ENCODE data around the gene KIF1C. TPM values are rescaled to one million over a fixed set of nuclear protein-coding genes. Genes with fewer than 3 reads are reported as not detected.
A peak's percentile ranks its signal among the peaks of the same experiment; 100 is the strongest.

The KIF1C gene
- total RNA-seq: 10 to 100 TPM; 39.8 to 51.0 TPM

DNA sequence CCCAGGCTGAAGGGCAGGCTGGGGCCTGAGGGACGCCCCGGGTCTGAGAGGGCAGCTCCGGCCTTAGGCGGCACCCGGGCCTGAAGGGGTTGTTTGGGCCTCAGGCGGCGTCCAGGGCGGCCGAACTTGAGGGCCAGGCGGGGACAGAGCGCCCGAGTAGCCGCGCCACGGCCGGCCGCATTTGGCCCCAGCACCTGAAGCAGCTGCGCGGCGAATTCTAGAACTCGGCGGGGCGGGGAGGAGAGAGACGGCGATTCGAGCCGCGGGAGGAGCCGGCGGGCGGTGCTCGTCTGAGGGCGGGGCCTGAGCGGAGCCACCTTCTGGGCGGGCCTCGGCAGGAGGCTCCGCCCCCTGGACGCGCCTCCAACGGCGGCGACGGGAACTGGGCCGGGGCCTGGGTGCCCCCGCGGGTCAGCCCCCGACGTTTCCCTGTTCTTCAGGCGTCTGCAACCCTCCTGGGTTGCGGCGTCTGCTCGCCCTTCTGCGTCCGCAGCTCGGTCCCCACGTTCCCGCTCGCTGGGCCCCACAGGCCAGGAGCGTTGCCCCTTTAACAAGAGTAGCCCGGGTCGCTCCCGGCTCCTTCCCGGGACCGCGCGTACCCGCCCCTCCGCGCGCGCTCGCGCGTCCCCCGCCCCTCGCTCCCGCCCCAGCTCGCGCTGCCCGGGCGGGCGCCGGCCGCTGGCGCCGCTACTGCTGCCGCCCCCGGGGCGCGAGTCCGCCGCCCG lies at the start of gene KIF1C, which contains the start of gene INCA1:
Gene KIF1C, plus strand, starts transcription at position 649 of the 725 bp plus-strand sequence. CDS start 2,297 bp downstream, outside the sequence.
Gene INCA1, minus strand, starts transcription at position 221 of the 725 bp plus-strand sequence. CDS start 3,085 bp downstream, outside the sequence.
- CTCF ChIA-PET: interaction anchor here (0.9 to 2.3 kb wide), 8 partner anchors 10 to 88 kb away, joined by 3 to 26 read pairs (median 4); partner anchors contain the start of genes CAMTA2, RNF167 and SLC25A11
- no peaks in the 10 kb centered on the region for H3K36me3 Mint-ChIP-seq
- H3K4me1 Mint-ChIP-seq: peaks cover 16% of the 10 kb centered on the region
- H3K27me3 Mint-ChIP-seq: no peaks in the 10 kb centered on the region
- peak within 1 kb of the TSS; percentile 72 for H3K27ac Mint-ChIP-seq
- peak; percentile 94 for ATAC-seq
- no peaks in the 10 kb centered on the region for H3K9me3 Mint-ChIP-seq (ENCODE audit: low read depth)
- H3K4me3 Mint-ChIP-seq: peak within 1 kb of the TSS; percentile 79
- DNase-seq: peak; percentile 94

DNA sequence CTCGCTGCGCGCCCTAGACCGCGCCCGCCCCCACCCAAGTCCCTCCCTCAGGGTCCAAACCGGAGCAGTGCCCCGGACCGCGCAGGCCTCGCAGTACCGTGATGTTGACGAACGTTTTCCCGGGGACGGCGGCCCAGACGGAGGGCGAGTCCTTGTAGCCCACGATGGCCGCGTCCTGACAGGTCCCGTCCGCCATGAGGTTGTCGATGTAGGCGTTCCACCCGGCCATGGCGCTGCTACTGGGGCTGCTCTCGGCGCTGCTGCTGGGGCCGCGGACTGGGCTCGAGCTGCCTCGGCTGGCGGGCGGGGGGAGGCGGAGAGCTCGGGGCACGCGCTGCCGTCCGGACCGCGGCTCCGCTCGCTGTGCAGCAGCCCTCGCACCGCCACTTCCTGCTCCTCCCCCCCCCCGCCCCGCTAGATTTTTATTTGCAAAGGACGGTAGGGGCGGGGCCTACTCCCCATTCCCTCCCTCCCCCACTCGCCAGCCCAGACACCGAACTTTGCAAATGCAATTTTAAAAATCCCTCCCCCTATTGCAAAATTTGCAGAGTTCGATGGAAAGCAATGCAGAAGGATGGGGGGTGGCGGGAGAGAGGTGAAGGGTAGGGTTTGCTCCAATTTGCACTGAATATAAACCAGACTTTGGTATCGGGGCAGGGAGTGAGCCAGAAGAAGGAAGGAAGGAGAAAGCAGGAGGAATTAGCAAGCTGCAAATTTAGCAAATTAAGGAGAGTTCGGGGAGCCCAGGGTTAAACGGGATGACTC lies 49.4 kb upstream of the KIF1C start, which contains the start of gene PFN1:
Gene PFN1, minus strand, starts transcription at position 365 of the 765 bp plus-strand sequence. Its CDS starts 136 bp downstream, at position 229.
- peak; percentile 32 for ATAC-seq
- Mint-ChIP-seq H3K36me3 (peaks cover 38% of the 10 kb centered on the region), H3K27me3 (no peaks in the 10 kb centered on the region), H3K9me3 (ENCODE audit: low read depth) (no peaks in the 10 kb centered on the region), H3K4me1 (peaks cover 42% of the 10 kb centered on the region), H3K27ac (peak within 1 kb of the TSS; percentile 100), H3K4me3 (peak within 1 kb of the TSS; percentile 98)
- peak; percentile 96 for DNase-seq
- CTCF ChIA-PET: interaction anchor here (1.0 to 4.4 kb wide), 6 partner anchors 9 to 71 kb away, joined by 3 to 34 read pairs (median 4); partner anchors contain the start of genes RNF167, SLC25A11 and SPAG7

DNA sequence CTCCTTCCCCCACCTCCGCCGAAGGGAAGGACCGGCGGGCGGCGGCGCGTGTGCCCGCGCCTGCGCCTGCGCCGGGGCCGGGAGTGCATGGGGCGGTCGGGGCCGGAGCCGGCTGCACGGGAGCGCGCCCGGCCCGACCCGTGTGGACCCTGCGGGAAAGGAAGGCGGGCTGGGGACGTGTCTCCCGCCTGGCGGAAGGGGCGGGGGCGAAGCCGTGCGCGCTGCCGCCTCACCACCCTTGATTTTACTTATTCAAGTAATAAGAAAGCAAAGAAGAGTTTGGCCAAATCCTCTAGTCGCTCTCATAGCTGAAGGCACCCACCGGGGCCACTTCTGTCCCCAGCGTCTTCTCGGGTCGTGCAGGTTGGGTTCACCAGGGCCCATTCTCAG lies 48.8 kb upstream of the KIF1C start:
- Mint-ChIP-seq H3K4me3 (peak overlapping the region; percentile 98), H3K9me3 (ENCODE audit: low read depth) (no peaks in the 10 kb centered on the region), H3K4me1 (peaks cover 39% of the 10 kb centered on the region), H3K27ac (peak overlapping the region; percentile 100), H3K27me3 (no peaks in the 10 kb centered on the region), H3K36me3 (peaks cover 35% of the 10 kb centered on the region)
- peak; percentile 88 for DNase-seq
- CTCF ChIA-PET: interaction anchor here (1.0 to 4.4 kb wide), 5 partner anchors 9 to 48 kb away, joined by 3 to 34 read pairs (median 4); partner anchors contain the start of genes RNF167, SLC25A11 and SPAG7
- ATAC-seq: peak; percentile 43

DNA sequence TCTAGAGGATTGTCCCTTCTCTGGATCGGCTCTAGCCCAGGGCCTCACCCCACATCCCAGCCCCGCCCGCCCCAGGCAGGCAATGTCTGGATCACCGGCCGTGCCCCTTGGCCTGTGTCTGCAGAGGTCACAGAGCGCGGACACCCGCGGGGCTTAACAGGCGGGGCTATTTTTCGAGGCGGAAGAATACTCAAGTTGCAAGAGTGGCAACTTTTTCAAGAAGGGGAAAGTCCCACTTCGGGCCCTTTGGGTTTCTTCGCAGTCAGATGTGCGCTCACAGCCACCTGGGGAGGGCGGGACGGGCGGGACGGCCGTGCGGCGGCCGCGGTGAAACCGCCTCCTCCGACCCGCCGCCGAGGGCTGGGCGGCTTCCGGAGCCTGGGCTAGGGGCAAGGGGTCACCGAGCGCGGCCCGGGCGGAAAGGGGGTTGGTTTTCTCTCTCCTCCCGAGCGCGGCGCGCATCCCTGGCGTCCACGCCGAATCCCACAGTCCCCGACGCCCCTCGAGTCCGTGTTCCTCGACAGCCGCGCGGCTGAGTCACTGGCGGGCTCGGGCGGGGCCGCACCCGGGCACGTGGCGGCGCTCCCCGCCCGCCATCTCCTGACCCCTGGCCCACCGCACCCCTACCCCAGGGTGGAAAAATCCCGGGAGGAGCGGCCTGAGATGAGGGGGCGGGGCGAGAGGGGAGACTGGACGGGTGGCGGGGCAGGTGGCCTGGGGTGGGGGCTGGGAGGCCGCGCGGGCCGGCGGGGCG lies 48.3 kb upstream of the KIF1C start:
- peak overlapping the region; percentile 98 for H3K4me3 Mint-ChIP-seq
- H3K36me3 Mint-ChIP-seq: peaks cover 29% of the 10 kb centered on the region
- H3K9me3 Mint-ChIP-seq (ENCODE audit: low read depth): no peaks in the 10 kb centered on the region
- ATAC-seq (peak; percentile 27), DNase-seq (no peak)
- no peaks in the 10 kb centered on the region for H3K27me3 Mint-ChIP-seq
- CTCF ChIA-PET: interaction anchor here (1.0 to 4.5 kb wide), 5 partner anchors 10 to 49 kb away, joined by 4 to 34 read pairs (median 8); partner anchors contain the start of genes RNF167, SLC25A11 and SPAG7
- H3K4me1 Mint-ChIP-seq: peaks cover 33% of the 10 kb centered on the region
- peak overlapping the region; percentile 83 for H3K27ac Mint-ChIP-seq

DNA sequence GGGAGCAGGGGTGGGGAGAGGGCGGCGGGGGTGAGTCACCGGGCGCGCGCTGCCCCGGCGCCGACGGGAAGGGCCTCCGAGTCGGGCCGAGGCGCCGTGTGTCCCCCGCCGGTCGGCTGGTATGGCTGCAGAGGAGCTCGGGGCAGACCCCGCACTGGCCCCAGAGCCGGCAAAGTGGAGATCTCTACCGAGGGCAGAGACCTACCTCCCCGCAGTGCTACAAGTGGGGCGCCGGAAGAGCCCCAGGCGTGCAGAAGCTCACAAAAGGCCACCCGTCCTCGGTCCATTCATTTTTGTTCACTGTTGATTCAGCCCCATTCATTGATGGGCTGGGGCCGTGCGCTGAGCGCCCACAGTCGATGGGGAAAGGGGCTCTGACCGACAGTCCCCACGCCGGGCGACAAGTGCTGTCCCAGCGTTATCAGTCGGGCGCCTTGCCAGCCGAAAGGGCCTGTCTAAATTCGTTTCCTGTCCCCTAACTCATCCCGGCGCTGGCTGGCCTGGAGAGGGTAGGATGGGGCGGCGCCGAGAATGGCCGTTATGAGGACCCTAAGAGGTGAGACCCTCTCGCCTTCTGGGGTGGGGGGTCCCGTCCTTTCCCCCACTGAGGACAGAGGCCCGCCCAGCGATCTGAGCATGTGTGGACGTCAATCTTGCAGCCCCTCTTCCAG lies 47.5 kb upstream of the KIF1C start:
- Mint-ChIP-seq H3K27ac (peak overlapping the region; percentile 89), H3K4me1 (peaks cover 26% of the 10 kb centered on the region), H3K36me3 (peaks cover 22% of the 10 kb centered on the region), H3K9me3 (ENCODE audit: low read depth) (no peaks in the 10 kb centered on the region), H3K27me3 (no peaks in the 10 kb centered on the region), H3K4me3 (peak overlapping the region; percentile 79)
- ATAC-seq: peak; percentile 6
- CTCF ChIA-PET: interaction anchor here (0.7 to 4.5 kb wide), 3 partner anchors 13 to 240 kb away, joined by 4 to 18 read pairs (median 8); partner anchors contain the start of genes ARRB2 and SPAG7
- DNase-seq: peak; percentile 62

DNA sequence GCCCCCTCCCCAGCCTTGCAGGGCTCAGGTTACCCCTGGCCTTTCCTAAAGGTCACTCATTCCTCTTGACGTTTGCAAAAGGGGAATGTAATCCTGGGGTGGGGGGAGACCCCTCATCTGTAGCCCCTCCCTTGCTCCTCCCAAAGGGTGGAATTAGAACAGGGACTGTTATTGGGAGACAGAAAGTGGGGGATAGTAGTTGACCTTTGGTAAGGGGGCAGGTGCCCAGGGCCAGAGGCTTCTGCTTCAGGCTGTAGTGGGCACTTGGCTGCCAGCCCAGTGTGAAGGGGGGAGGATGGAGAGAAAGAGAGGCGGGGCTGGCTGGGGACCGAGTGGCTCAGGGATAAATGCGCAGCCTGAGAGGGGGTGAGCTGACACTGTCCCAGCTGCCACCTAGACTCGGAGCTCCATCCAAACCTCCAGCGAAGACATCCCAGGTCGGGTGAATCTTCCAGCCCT lies 47.0 kb upstream of the KIF1C start, which contains the start of gene ENO3:
Gene ENO3, plus strand, starts transcription at position 374 of the 459 bp plus-strand sequence. CDS start 711 bp downstream, outside the sequence.
- Mint-ChIP-seq H3K4me1 (peaks cover 20% of the 10 kb centered on the region), H3K27me3 (no peaks in the 10 kb centered on the region)

DNA sequence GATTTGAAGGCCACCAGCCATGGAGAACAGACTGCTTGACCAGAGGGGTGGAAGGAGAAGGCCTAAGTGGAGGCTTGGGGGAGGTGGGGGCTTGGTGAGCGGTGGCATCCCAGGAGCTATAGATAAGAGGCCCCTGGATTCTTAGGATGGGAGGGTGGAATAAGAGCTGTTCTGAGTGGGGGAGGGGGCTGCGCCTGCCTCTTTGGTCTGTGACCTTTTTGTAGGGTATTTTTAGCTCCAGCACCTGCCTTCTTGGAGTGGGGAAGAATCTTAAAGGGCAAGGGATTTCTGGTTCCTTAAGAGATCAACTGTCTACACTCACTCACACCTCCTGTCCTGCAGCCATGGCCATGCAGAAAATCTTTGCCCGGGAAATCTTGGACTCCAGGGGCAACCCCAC lies 46.3 kb upstream of the KIF1C start:
- no peaks in the 10 kb centered on the region for H3K27me3 Mint-ChIP-seq
- no peaks in the 10 kb centered on the region for H3K9me3 Mint-ChIP-seq (ENCODE audit: low read depth)
- no peak overlapping the region for H3K27ac Mint-ChIP-seq
- H3K36me3 Mint-ChIP-seq: peaks cover 10% of the 10 kb centered on the region
- H3K4me1 Mint-ChIP-seq: peaks cover 16% of the 10 kb centered on the region
- peak overlapping the region; percentile 79 for H3K4me3 Mint-ChIP-seq
- DNase-seq (no peak), ATAC-seq (no peak)
- CTCF ChIA-PET: interaction anchor here (1.1 to 4.5 kb wide), 4 partner anchors 11 to 42 kb away, joined by 4 to 18 read pairs (median 8); partner anchors contain the start of genes RNF167, SLC25A11 and SPAG7

More for the DNA sequence above, 47.0 kb upstream of the KIF1C start, which contains the start of gene ENO3:
- ATAC-seq (no peak), DNase-seq (no peak)
- Mint-ChIP-seq H3K36me3 (peaks cover 16% of the 10 kb centered on the region), H3K27ac (peak within 1 kb of the TSS; percentile 89), H3K9me3 (ENCODE audit: low read depth) (no peaks in the 10 kb centered on the region), H3K4me3 (peak within 1 kb of the TSS; percentile 79)
- CTCF ChIA-PET: interaction anchor here (0.7 to 4.5 kb wide), 3 partner anchors 12 to 241 kb away, joined by 4 to 18 read pairs (median 8); partner anchors contain the start of genes ARRB2 and SPAG7

DNA sequence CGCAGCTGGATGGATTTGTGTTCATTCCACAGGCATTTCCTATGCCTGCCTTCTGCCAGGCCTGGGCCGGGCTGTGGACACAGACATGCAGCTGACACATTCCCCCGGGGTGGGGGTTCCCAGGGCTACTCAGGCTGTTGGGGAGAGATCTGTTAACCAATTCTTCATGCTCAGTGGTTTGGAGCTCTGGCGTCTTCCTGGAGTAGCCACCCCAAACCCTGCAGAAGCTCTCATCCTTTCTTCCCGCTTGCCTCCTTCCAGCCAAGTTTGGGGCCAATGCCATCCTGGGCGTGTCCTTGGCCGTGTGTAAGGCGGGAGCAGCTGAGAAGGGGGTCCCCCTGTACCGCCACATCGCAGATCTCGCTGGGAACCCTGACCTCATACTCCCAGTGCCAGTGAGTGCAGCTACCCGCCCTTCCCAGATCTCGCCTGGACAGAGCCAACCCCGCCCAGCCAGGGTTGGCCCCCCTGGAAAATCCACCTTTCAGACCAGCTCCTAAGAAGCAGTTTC lies 44.2 kb upstream of the KIF1C start:
- no peak for ATAC-seq
- peaks cover 16% of the 10 kb centered on the region for H3K4me1 Mint-ChIP-seq
- no peak overlapping the region for H3K27ac Mint-ChIP-seq
- DNase-seq: no peak
- H3K27me3 Mint-ChIP-seq: no peaks in the 10 kb centered on the region
- no peaks in the 10 kb centered on the region for H3K36me3 Mint-ChIP-seq
- CTCF ChIA-PET: interaction anchor here (1.2 to 4.5 kb wide), 5 partner anchors 9 to 50 kb away, joined by 3 to 18 read pairs (median 4); partner anchors contain the start of genes CHRNE and SPAG7
- H3K9me3 Mint-ChIP-seq (ENCODE audit: low read depth): no peaks in the 10 kb centered on the region
- no peak overlapping the region for H3K4me3 Mint-ChIP-seq

DNA sequence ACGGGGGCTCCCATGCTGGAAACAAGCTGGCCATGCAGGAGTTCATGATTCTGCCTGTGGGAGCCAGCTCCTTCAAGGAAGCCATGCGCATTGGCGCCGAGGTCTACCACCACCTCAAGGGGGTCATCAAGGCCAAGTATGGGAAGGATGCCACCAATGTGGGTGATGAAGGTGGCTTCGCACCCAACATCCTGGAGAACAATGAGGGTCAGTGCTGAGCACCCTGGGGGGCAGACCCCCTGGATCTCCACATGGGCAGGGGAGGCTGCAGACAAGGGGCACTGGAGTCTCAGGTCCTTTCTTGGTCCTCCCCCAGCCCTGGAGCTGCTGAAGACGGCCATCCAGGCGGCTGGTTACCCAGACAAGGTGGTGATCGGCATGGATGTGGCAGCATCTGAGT lies 42.7 kb upstream of the KIF1C start:
- H3K27me3 Mint-ChIP-seq: no peaks in the 10 kb centered on the region
- no peaks in the 10 kb centered on the region for H3K9me3 Mint-ChIP-seq (ENCODE audit: low read depth)
- no peak overlapping the region for H3K27ac Mint-ChIP-seq
- H3K4me3 Mint-ChIP-seq: no peak overlapping the region
- no peak for ATAC-seq
- DNase-seq: no peak
- CTCF ChIA-PET: interaction anchor here (1.3 to 1.5 kb wide), 3 partner anchors 12 to 107 kb away, joined by 5 to 8 read pairs (median 7); partner anchors contain the start of gene SPAG7
- peaks cover 2% of the 10 kb centered on the region for H3K36me3 Mint-ChIP-seq
- H3K4me1 Mint-ChIP-seq: peaks cover 14% of the 10 kb centered on the region

DNA sequence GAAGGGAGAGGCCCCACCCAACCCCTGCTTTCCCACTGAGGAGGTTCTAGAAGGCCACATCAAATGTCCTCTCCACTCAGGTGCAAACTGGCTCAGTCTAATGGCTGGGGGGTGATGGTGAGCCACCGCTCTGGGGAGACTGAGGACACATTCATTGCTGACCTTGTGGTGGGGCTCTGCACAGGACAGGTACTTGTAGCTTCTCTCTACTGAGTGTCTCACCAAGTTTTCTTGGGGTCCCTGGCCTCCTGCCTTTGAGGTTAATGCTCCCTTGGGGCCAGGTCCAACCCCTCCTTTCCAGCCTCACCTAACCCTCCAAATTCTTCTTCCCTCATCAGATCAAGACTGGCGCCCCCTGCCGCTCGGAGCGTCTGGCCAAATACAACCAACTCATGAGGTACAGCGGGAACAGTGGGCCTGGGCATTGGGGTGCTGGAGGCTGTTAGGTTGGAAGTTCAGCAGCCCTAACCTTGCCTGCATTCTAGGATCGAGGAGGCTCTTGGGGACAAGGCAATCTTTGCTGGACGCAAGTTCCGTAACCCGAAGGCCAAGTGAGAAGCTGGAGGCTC lies 41.2 kb upstream of the KIF1C start:
- no peak overlapping the region for H3K4me3 Mint-ChIP-seq
- H3K9me3 Mint-ChIP-seq (ENCODE audit: low read depth): no peaks in the 10 kb centered on the region
- DNase-seq: no peak
- peaks cover under 1% of the 10 kb centered on the region for H3K4me1 Mint-ChIP-seq
- H3K27me3 Mint-ChIP-seq: no peaks in the 10 kb centered on the region
- peaks cover 6% of the 10 kb centered on the region for H3K36me3 Mint-ChIP-seq
- CTCF ChIA-PET: interaction anchor here (1.4 to 3.7 kb wide), 4 partner anchors 11 to 47 kb away, joined by 6 to 17 read pairs (median 12); partner anchors contain the start of genes RNF167, SLC25A11 and SPAG7
- H3K27ac Mint-ChIP-seq: no peak overlapping the region
- ATAC-seq: no peak

DNA sequence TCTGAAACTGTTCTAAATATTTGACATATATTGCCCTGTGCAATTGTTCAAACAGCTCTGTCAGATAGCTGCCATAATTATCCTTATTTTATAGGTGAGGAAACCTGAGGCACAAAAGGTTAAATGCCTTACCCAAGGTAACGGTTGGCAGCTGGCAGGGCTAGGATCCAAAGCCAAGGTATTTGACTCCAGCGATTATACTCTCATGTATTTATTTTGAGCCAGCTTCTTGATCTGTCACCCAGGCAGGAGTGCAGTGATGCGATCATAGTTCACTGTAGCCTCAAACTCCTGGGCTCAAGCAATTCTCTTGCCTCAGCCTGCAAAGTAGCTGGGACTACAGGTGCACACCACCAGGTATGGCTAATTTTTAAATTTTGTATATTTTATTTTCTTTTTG lies 39.6 kb upstream of the KIF1C start:
- Mint-ChIP-seq H3K4me1 (no peaks in the 10 kb centered on the region), H3K36me3 (peaks cover 7% of the 10 kb centered on the region), H3K27ac (no peak overlapping the region), H3K4me3 (no peak overlapping the region), H3K9me3 (ENCODE audit: low read depth) (no peaks in the 10 kb centered on the region), H3K27me3 (no peaks in the 10 kb centered on the region)
- no peak for DNase-seq
- no peak for ATAC-seq
- CTCF ChIA-PET: interaction anchor here (1.4 to 3.7 kb wide), 4 partner anchors 9 to 49 kb away, joined by 6 to 17 read pairs (median 12); partner anchors contain the start of genes RNF167, SLC25A11 and SPAG7

All from activated CD8-positive, alpha-beta memory T cell treated with anti-CD3 and anti-CD28 coated beads, Interleukin-2, amount 10 ng/mL, durations not matched to agents 7 days and 5 days (primary cell).